Upper lobe of right lung (tissue), 1 donor: Measurements from ENCODE around the gene PDE6B. TPM values are rescaled to one million over a fixed set of nuclear protein-coding genes. Genes with fewer than 3 reads are reported as not detected.
"Not testable (repeated sequence)": the region's sequence is repeated elsewhere in the genome, so short reads cannot be mapped to it uniquely, and the experiment has no call there.

Source experiments
- ATAC-seq: fragments of 200-7000 bp; cut with Tn5 transposase; one replicate; pipeline ENCODE4 v1.9.1; 2020; ENCODE audit warnings: mild to moderate bottlenecking, moderate library complexity
- DNase-seq: peaks from one replicate; pipeline ENCODE4 v3.0.0-alpha.2; 2020
- H3K27ac ChIP-seq: fragments of 200-600 bp; one replicate; pipeline ENCODE4 v1.8.0; 2022
- H3K27me3 ChIP-seq: fragments of 200-600 bp; one replicate; pipeline ENCODE4 v1.8.0; 2022; ENCODE audit warnings: mild to moderate bottlenecking
- H3K36me3 ChIP-seq: fragments of 200-600 bp; one replicate; pipeline ENCODE4 v1.8.0; 2022
- H3K4me1 ChIP-seq: fragments of 200-600 bp; one replicate; pipeline ENCODE4 v1.8.0; 2022
- H3K4me3 ChIP-seq: fragments of 200-600 bp; one replicate; pipeline ENCODE4 v1.8.0; 2022; ENCODE audit warnings: mild to moderate bottlenecking
- H3K9me3 ChIP-seq: fragments of 200-600 bp; one replicate; pipeline ENCODE4 v1.8.0; 2022
- intact Hi-C: fragments of 100-400 bp; cut with DNase I; formaldehyde crosslinking; loops from one replicate; pipeline ENCODE4 v1.11.0; 2022
- total RNA-seq: library from RNA; stranded (reverse); fragmentation: NEBNext Ultra II Directional; extraction: Animal tissue kit (Norgen Biotek cat#: 25700); gene quantifications from one replicate; pipeline ENCODE4 v1.2.1, GENCODE V29; 2021
- TF ChIP-seq, protein P1 (sequence below): fragments of 200-600 bp; IDR thresholded peaks from one replicate; pipeline ENCODE4 v1.8.0; 2022; ENCODE audit warnings: antibody characterized with exemption
- donor health status: DM: no; HTN: yes; CAD: no; lungs with severe emphysema.

The PDE6B gene
- total RNA-seq, 1 donor from 2014 or later, result 9.1 TPM

DNA sequence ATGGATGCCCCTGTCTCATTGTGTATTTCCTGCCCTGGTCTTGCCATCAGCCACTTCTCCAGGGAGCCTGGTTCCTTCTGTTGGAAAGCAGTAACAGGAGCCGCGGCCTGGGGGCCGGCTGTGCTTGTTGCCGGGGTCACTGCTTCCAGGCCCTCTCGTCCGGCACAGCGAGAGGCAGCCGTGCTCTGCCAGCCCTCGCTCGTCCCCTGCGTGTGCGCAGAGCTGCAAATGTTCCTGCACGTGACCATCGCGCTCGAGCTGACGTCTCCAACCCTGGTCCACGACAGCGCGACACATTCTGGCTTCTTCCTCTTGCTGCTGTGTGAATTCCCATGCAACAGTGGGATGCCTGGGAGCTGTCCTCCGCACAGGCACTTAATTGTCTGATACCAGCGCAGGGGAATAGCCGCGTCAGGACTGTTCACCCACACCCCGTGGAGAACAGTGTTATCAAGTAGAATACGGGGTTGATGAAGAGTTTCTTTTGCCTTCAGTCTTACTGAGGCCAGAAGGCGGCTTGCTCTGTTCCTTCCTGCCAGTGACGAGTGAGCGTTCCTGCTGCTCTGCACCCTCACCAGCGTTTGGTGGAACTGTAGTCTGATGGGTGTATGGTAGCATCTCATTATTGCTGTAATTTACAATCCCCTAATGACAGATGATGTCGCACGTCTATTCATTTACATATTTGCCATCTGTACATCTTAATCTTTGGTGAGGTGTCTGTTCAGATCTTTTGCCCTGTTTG lies 12.3 kb downstream of the PDE6B start:
- ATAC-seq (no peak), DNase-seq (no peak)
- H3K9me3 ChIP-seq, result no peaks in the 10 kb centered on the region
- no peaks in the 10 kb centered on the region for H3K36me3 ChIP-seq
- H3K27ac ChIP-seq, result no peak overlapping the region
- H3K27me3 ChIP-seq, result peaks cover 5% of the 10 kb centered on the region
- intact Hi-C loops, result no loop called here
- TF ChIP-seq, protein P1, sequence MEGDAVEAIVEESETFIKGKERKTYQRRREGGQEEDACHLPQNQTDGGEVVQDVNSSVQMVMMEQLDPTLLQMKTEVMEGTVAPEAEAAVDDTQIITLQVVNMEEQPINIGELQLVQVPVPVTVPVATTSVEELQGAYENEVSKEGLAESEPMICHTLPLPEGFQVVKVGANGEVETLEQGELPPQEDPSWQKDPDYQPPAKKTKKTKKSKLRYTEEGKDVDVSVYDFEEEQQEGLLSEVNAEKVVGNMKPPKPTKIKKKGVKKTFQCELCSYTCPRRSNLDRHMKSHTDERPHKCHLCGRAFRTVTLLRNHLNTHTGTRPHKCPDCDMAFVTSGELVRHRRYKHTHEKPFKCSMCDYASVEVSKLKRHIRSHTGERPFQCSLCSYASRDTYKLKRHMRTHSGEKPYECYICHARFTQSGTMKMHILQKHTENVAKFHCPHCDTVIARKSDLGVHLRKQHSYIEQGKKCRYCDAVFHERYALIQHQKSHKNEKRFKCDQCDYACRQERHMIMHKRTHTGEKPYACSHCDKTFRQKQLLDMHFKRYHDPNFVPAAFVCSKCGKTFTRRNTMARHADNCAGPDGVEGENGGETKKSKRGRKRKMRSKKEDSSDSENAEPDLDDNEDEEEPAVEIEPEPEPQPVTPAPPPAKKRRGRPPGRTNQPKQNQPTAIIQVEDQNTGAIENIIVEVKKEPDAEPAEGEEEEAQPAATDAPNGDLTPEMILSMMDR, result no peak
- H3K4me1 ChIP-seq, result no peaks in the 10 kb centered on the region
- no peak overlapping the region for H3K4me3 ChIP-seq

DNA sequence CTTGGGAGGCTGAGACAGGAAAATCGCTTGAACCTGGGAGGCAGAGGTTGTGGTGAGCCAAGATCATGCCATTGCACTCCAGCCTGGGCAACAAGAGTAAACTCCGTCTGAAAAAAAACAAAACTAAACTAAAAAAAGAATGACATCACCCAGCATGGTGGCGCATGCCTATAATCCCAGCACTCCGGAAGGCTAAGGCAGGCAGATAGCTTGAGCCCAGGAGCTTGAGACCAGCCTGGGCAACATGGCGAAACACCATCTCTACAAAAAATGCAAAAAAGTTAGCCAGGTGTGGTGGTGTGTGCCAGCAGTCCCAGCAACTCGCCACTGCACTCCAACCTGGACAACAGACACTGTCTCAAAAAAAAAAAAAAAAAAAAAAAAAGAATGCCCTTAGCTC lies 17.0 kb downstream of the PDE6B start:
- H3K4me1 ChIP-seq, result not testable (repeated sequence)

DNA sequence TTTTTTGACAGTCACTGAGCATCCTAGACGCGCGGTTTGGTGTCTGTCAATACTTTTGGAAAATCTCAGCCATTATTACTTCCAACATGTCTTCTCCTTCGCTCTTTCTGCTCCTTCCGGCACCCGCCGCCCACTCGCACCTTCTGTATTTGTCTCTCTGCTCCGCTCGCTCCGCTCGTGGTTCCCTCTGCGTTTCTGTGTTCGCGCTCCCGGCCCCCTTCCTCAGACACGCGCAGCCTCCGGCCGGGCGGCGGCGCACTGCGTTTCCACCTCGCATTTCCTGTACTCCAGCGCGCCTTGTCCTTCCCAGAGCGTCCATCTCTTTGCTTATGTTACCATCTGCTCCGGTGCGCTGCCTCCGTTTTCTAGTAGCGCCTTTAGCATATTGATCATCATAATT lies 21.1 kb downstream of the PDE6B start:
- ATAC-seq (peak; percentile 50), DNase-seq (no peak)
- no peak overlapping the region for H3K4me3 ChIP-seq

More for the DNA sequence above, 17.0 kb downstream of the PDE6B start:
- H3K27ac ChIP-seq, H3K27me3 ChIP-seq, H3K9me3 ChIP-seq, intact Hi-C loops, H3K4me3 ChIP-seq, ATAC-seq, H3K36me3 ChIP-seq, DNase-seq: not testable (repeated sequence)

DNA sequence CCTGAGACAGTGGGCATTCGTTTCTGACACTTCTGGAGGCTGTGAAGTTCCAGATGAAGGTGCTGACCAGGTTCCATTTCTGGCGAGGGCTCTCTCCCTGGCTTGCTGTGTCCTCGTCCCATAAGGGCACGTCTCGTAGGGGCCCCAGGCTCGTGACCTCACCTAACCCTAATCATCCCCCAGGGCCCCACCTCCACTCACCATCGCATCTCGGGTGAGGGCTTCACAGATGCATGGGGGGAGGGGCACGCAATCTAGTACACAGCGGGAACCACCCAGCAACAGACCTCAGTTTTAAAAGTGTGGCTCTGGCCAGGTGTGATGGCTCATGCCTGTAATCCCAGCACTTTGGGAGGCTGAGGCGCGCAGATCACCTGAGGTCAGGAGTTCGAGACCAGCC lies 22.1 kb downstream of the PDE6B start:
- intact Hi-C loops, result no loop called here
- TF ChIP-seq, protein P1, result no peak

More for the DNA sequence above, 21.1 kb downstream of the PDE6B start:
- Histone ChIP-seq H3K27ac (no peak overlapping the region), H3K4me1 (no peaks in the 10 kb centered on the region), H3K9me3 (no peaks in the 10 kb centered on the region), H3K27me3 (peaks cover 27% of the 10 kb centered on the region), H3K36me3 (no peaks in the 10 kb centered on the region)
- TF ChIP-seq, protein P1, result no peak
- intact Hi-C loops, result no loop called here

DNA sequence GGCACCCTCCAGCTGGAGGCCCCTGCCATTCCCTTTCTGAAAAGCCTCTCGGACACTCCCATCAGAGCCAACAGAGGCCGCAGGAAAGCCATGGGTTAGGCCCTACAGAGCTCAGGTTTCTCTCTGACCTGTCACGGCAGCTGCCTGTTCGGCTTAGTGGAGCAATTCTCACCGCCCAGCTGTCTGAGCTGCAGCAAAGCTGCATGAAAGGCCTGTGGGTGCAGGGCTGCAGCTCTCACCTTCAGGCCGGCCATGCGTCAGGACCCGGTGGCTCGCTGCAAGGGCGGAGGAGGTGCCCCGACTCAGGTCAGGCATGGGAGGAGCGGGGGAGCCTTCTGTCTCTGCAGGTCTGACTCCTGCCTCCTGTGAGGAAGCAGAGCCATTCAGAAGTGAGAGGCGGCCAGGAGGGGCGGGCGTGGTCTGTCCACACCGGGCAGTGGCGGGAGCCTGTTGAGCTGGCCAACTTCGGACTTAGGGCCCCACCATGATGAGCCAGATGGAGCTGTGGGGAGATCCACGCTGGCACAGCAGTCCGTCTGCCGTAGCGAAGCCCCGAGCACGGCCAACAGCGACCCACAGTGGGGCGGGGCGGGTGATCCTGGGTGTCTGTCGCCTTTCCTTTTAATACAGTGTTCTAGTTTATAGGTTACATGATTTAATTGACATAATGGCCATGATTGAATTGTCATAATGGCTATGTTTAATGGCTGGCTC lies 23.4 kb downstream of the PDE6B start:
- no peaks in the 10 kb centered on the region for H3K9me3 ChIP-seq
- H3K27me3 ChIP-seq, result peaks cover 24% of the 10 kb centered on the region
- no peak for DNase-seq
- no peaks in the 10 kb centered on the region for H3K36me3 ChIP-seq
- H3K4me3 ChIP-seq, result no peak overlapping the region
- no peak overlapping the region for H3K27ac ChIP-seq
- H3K4me1 ChIP-seq, result no peaks in the 10 kb centered on the region
- ATAC-seq, result peak; percentile 3
- TF ChIP-seq, protein P1, result no peak
- intact Hi-C loops, result no loop called here

More for the DNA sequence above, 22.1 kb downstream of the PDE6B start:
- no peak for DNase-seq
- Histone ChIP-seq H3K27ac (no peak overlapping the region), H3K9me3 (no peaks in the 10 kb centered on the region), H3K4me3 (no peak overlapping the region), H3K27me3 (peaks cover 24% of the 10 kb centered on the region), H3K4me1 (no peaks in the 10 kb centered on the region), H3K36me3 (no peaks in the 10 kb centered on the region)
- ATAC-seq, result no peak

DNA sequence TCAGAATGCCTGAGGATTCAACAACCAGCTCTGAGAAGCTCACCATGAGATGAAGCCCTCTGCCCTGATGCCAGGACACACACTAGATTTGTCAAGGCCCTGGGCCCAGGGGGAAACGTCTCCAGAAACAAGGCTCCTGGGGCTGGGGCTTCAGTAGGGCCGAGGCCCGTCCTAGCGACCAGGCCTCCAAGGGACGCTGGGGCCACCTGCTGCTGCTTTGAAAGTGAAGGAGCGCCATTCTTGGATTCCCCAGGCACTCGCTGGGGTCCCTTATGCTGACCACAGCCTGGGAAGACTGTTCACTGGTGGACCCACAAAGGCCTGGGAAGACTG lies 23.9 kb downstream of the PDE6B start:
- H3K4me1 ChIP-seq, result no peaks in the 10 kb centered on the region
- H3K36me3 ChIP-seq, result no peaks in the 10 kb centered on the region
- H3K4me3 ChIP-seq, result no peak overlapping the region
- ATAC-seq, result no peak
- TF ChIP-seq, protein P1, result no peak
- intact Hi-C loops, result no loop called here
- DNase-seq, result no peak
- no peak overlapping the region for H3K27ac ChIP-seq
- peaks cover 24% of the 10 kb centered on the region for H3K27me3 ChIP-seq
- H3K9me3 ChIP-seq, result no peaks in the 10 kb centered on the region
